ENCODE data around the gene CTNNA3. TPM values are rescaled to one million over a fixed set of nuclear protein-coding genes. Genes with fewer than 3 reads are reported as not detected.
A peak's percentile ranks its signal among the peaks of the same experiment; 100 is the strongest.

Gene CTNNA3
- total and polyA plus RNA-seq, 4 donors = under 0.01 to 39.8 (median 0.09) TPM

- WGBS, 2 donors = 81 to 92% methylated on average over 3 of the region's 3 CpGs
- Histone ChIP-seq H3K9me3 (ENCODE audit: control insufficient read depth in 4 of 4, insufficient read depth in 3 of 4, low read length in 3 of 4) (no peaks in the 10 kb centered on the region), H3K27me3 (ENCODE audit: control insufficient read depth in 3 of 3, insufficient read depth in 3 of 3, low read length in 2 of 3) (no peaks in the 10 kb centered on the region), H3K36me3 (ENCODE audit: control insufficient read depth in 4 of 4, insufficient read depth in 4 of 4, low read length in 4 of 4) (no peaks in the 10 kb centered on the region), H3K4me1 (ENCODE audit: control insufficient read depth in 5 of 5, insufficient read depth in 5 of 5, low read length in 5 of 5) (peaks cover 0 to 10% (median 0%) of the 10 kb centered on the region in 5 donors), H3K9ac (ENCODE audit: insufficient read depth in 1 of 2, low read length in 2 of 2) (no peak overlapping the region), H3K4me3 (no peak overlapping the region), H3K27ac (ENCODE audit: low read depth in 1 of 2, low read length in 1 of 2) (no peak overlapping the region)
- TF ChIP-seq CTCF (IDR thresholded peaks at IDR 0.05; ENCODE audit: control extremely low read depth, extremely low read depth) = no peak
- DNase-seq = peak in 2 of 3 donors; percentile 34 to 72
- ATAC-seq (ENCODE audit: insufficient read depth, low FRiP score) = no peak
Measured at GRCh38 chr10:66999762-67000545, 696.0 kb downstream of the CTNNA3 start.

- Histone ChIP-seq H3K27me3 (ENCODE audit: control insufficient read depth in 3 of 3, insufficient read depth in 3 of 3, low read length in 2 of 3) (no peaks in the 10 kb centered on the region), H3K36me3 (ENCODE audit: control insufficient read depth in 4 of 4, insufficient read depth in 4 of 4, low read length in 4 of 4) (no peaks in the 10 kb centered on the region), H3K27ac (ENCODE audit: low read depth in 1 of 2, low read length in 1 of 2) (no peak overlapping the region), H3K9me3 (ENCODE audit: control insufficient read depth in 4 of 4, insufficient read depth in 3 of 4, low read length in 3 of 4) (no peaks in the 10 kb centered on the region), H3K4me1 (ENCODE audit: control insufficient read depth in 5 of 5, insufficient read depth in 5 of 5, low read length in 5 of 5) (peaks cover 0 to 10% (median 0%) of the 10 kb centered on the region in 5 donors), H3K4me3 (no peak overlapping the region), H3K9ac (ENCODE audit: insufficient read depth in 1 of 2, low read length in 2 of 2) (no peak overlapping the region)
- TF ChIP-seq CTCF (IDR thresholded peaks at IDR 0.05; ENCODE audit: control extremely low read depth, extremely low read depth) = no peak
- peak in 1 of 3 donors; percentile 34 for DNase-seq
- WGBS, 2 donors = 51 to 82% methylated on average over 1 of the region's 1 CpG
- no peak for ATAC-seq (ENCODE audit: insufficient read depth, low FRiP score)
Measured at GRCh38 chr10:66996996-66997395, 699.0 kb downstream of the CTNNA3 start.

GRCh38 chr10:66990143-66990830, 705.7 kb downstream of the CTNNA3 start:
- Histone ChIP-seq H3K36me3 (ENCODE audit: control insufficient read depth in 4 of 4, insufficient read depth in 4 of 4, low read length in 4 of 4) (peaks cover 0 to 3% (median 0%) of the 10 kb centered on the region in 4 donors), H3K4me1 (ENCODE audit: control insufficient read depth in 5 of 5, insufficient read depth in 5 of 5, low read length in 5 of 5) (no peaks in the 10 kb centered on the region), H3K9ac (ENCODE audit: insufficient read depth in 1 of 2, low read length in 2 of 2) (no peak overlapping the region), H3K27ac (ENCODE audit: low read depth in 1 of 2, low read length in 1 of 2) (no peak overlapping the region), H3K9me3 (ENCODE audit: control insufficient read depth in 4 of 4, insufficient read depth in 3 of 4, low read length in 3 of 4) (no peaks in the 10 kb centered on the region), H3K27me3 (ENCODE audit: control insufficient read depth in 3 of 3, insufficient read depth in 3 of 3, low read length in 2 of 3) (no peaks in the 10 kb centered on the region), H3K4me3 (no peak overlapping the region)
- DNase-seq (no peak), ATAC-seq (ENCODE audit: insufficient read depth, low FRiP score) (no peak)
- no peak for TF ChIP-seq CTCF (IDR thresholded peaks at IDR 0.05; ENCODE audit: control extremely low read depth, extremely low read depth)
- WGBS, 2 donors = 76 to 81% methylated on average over 1 of the region's 1 CpG
